ENCODE results near the gene KCNK3. TPM values are rescaled to one million over a fixed set of nuclear protein-coding genes. Genes with fewer than 3 reads are reported as not detected.

Gene KCNK3
- total RNA-seq, 4 donors from 2014 or later, result 4.8 to 8.3 (median 5.6) TPM

GRCh38 chr2:26732446-26732845, 39.9 kb downstream of the KCNK3 start:
- Histone ChIP-seq H3K36me3 (no peaks in the 10 kb centered on the region), H3K4me3 (replicated peaks in 1 of 3) (no peak overlapping the region), H3K4me1 (peaks cover 8 to 10% of the 10 kb centered on the region in 2 donors), H3K27ac (no peak overlapping the region), H3K9me3 (no peaks in the 10 kb centered on the region), H3K27me3 (no peaks in the 10 kb centered on the region)
- no peak for DNase-seq
- 91 to 98% methylated on average over 3 of the region's 3 CpGs for WGBS, 2 donors
- TF ChIP-seq CTCF (IDR thresholded peaks at IDR 0.05), result no peak
- TF ChIP-seq POLR2A (IDR thresholded peaks at IDR 0.05), result no peak
- intact Hi-C loops (cut with DNase I), result no loop called here

GRCh38 chr2:26733413-26733812, 40.9 kb downstream of the KCNK3 start:
- TF ChIP-seq POLR2A (IDR thresholded peaks at IDR 0.05) (no peak), CTCF (IDR thresholded peaks at IDR 0.05) (no peak)
- peaks cover 8 to 10% of the 10 kb centered on the region in 2 donors for H3K4me1 ChIP-seq
- WGBS, 2 donors, result 91 to 95% methylated on average over 9 of the region's 9 CpGs
- H3K27me3 ChIP-seq, result no peaks in the 10 kb centered on the region
- H3K27ac ChIP-seq, result no peak overlapping the region
- DNase-seq, result no peak
- H3K36me3 ChIP-seq, result no peaks in the 10 kb centered on the region
- H3K9me3 ChIP-seq, result no peaks in the 10 kb centered on the region
- intact Hi-C loops (cut with DNase I), result no loop called here
- no peak overlapping the region for H3K4me3 ChIP-seq (replicated peaks in 1 of 3)

GRCh38 chr2:26735097-26735496, 42.6 kb downstream of the KCNK3 start:
- WGBS, 2 donors, result 75 to 100% methylated on average over 2 of the region's 5 CpGs
- Histone ChIP-seq H3K36me3 (no peaks in the 10 kb centered on the region), H3K9me3 (no peaks in the 10 kb centered on the region), H3K4me1 (peaks cover 8 to 10% of the 10 kb centered on the region in 2 donors), H3K4me3 (replicated peaks in 1 of 3) (no peak overlapping the region), H3K27me3 (no peaks in the 10 kb centered on the region), H3K27ac (no peak overlapping the region)
- intact Hi-C loops (cut with DNase I), result no loop called here
- no peak for DNase-seq
- no peak for TF ChIP-seq POLR2A (IDR thresholded peaks at IDR 0.05)
- TF ChIP-seq CTCF (IDR thresholded peaks at IDR 0.05), result no peak

GRCh38 chr2:26735883-26736588, 43.5 kb downstream of the KCNK3 start:
- Histone ChIP-seq H3K4me3 (replicated peaks in 1 of 3) (no peak overlapping the region), H3K4me1 (peaks cover 8 to 10% of the 10 kb centered on the region in 2 donors), H3K27ac (peak overlapping the region in 2 of 3 donors; percentile 1 to 33), H3K36me3 (no peaks in the 10 kb centered on the region), H3K27me3 (no peaks in the 10 kb centered on the region), H3K9me3 (no peaks in the 10 kb centered on the region)
- TF ChIP-seq CTCF (IDR thresholded peaks at IDR 0.05) (no peak), POLR2A (IDR thresholded peaks at IDR 0.05) (no peak)
- intact Hi-C loops (cut with DNase I), result no loop called here
- DNase-seq, result peak; percentile 51 to 53
- 34 to 42% methylated on average over 6 to 8 of the region's 8 CpGs for WGBS, 2 donors

- Histone ChIP-seq H3K4me1 (peaks cover 8 to 13% of the 10 kb centered on the region in 2 donors), H3K9me3 (no peaks in the 10 kb centered on the region), H3K36me3 (no peaks in the 10 kb centered on the region), H3K27ac (no peak overlapping the region), H3K27me3 (no peaks in the 10 kb centered on the region), H3K4me3 (replicated peaks in 1 of 3) (no peak overlapping the region)
- WGBS, 2 donors, result 86 to 88% methylated on average over 4 of the region's 4 CpGs
- no peak for DNase-seq
- no peak for TF ChIP-seq CTCF (IDR thresholded peaks at IDR 0.05)
- no peak for TF ChIP-seq POLR2A (IDR thresholded peaks at IDR 0.05)
- intact Hi-C loops (cut with DNase I), result no loop called here
Observed at GRCh38 chr2:26737221-26737620, 44.7 kb downstream of the KCNK3 start.

Measured in thyroid gland (tissue), 4 donors.